Measurements from ENCODE around the gene FLNB.

DNA sequence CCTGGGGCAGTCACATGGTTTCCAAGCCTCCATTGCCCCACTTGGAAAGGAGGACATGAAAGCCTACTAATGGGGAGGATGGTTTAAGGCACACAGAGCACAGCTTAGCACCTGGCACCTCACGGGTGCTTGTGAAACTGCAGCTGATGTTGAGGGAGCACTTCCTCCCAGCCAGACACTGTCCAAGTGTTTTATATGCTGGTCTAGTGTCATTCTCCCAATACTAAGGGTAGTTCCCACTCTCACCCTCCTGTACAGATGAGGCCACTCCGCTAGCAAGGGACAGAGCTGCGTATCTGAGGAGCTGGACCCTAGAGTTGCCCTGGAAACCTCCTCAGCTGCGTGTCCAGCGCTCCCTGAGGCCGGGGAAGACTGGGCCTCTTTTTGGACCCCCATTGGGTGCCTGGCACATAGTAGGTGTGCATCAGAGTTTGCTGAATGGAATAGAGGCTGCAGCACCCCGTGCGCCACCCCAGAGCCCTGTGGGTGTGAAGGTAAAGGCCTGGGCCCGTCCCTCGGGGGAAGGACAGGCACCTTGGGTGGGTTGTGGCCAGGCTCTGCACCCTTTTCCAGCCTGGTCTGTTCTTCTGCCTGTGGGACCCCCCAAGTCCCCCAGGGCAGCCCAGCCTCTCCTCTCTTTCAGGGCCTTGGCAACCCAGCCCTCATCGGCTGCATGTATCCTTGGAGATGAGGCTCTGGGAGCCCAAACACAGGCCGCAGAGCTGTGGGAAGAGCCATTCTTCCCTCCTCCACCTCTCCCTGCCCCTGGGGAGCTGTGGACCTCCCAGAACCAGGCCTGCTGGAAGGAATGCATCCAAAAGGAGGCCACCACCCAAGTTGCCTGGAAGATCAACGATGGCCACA is 171.2 kb downstream of the FLNB start:
- TF ChIP-seq POLR2A (IDR thresholded peaks at IDR 0.05; ENCODE audit: low read length) (no peak), GATA1 (IDR thresholded peaks at IDR 0.05; ENCODE audit: low read depth, low read length) (no peak)
